Adrenal gland (tissue), 12 donors: ENCODE results near the gene CES1. TPM values are rescaled to one million over a fixed set of nuclear protein-coding genes. Genes with fewer than 3 reads are reported as not detected.

Experiments
- DNase-seq, 7 donors: peaks; one replicate each; pipeline ENCODE4 v3.0.0-alpha.2; 2019 to 2020
- H3K27ac ChIP-seq, 5 donors: fragments of 200-600 bp; sonication (generic) in 4 of 5; 1 replicate in 3 of 5; 2 replicates in 2 of 5; pipeline versions ENCODE4 v1.5.1 to v1.8.0; 2016 to 2020; ENCODE audit warnings: mild to moderate bottlenecking in 1 of 5
- H3K27me3 ChIP-seq: fragments of 200-600 bp; 2 replicates; pipeline ENCODE4 v1.8.0; 2021
- H3K36me3 ChIP-seq, 2 donors: fragments of 200-600 bp; replicated peaks in 1 of 2; 1 replicate in 1 of 2; 2 replicates in 1 of 2; pipeline versions ENCODE4 v1.5.1 to v1.8.0; 2018 to 2022
- H3K4me1 ChIP-seq, 2 donors: fragments of 200-600 bp; replicated peaks in 1 of 2; 1 replicate in 1 of 2; 2 replicates in 1 of 2; pipeline versions ENCODE4 v1.5.1 to v1.8.0; 2018 to 2021
- H3K4me3 ChIP-seq, 4 donors: fragments of 200-600 bp; sonication (generic) in 3 of 4; one replicate each; pipeline ENCODE4 v1.5.1; 2016 to 2018
- H3K9me3 ChIP-seq, 3 donors: fragments of 200-600 bp; sonication (generic) in 1 of 3; replicated peaks in 1 of 3; 1 replicate in 2 of 3; 2 replicates in 1 of 3; pipeline versions ENCODE4 v1.5.1 to v1.8.0; 2016 to 2021
- POLR2A ChIP-seq, 2 donors: fragments of 450-650 bp; IDR thresholded peaks; one replicate each; pipeline ENCODE4 v1.6.1; 2017; ENCODE audit warnings: antibody characterized with exemption in 2 of 2, mild to moderate bottlenecking in 2 of 2, moderate library complexity in 1 of 2
- whole genome bisulfite sequencing, 4 donors: extraction: QIAGEN DNeasy Blood & Tissue Kit in 2 of 4; methylation state at CpG; one replicate each; pipeline versions ENCODE4 v1.1.5 to v1.1.7; 2013 to 2017; 5-methylcytosine and 5-hydroxymethylcytosine counted together
- intact Hi-C, 2 donors: fragments of 100-400 bp; cut with DNase I; formaldehyde crosslinking; loops; one replicate each; pipeline versions ENCODE4 v1.14.1 to v1.15.0; 2022 to 2023
- polyA plus RNA-seq, 3 donors: library from polyadenylated mRNA; stranded (reverse); fragments of 200-250 nt in 2 of 3; fragments of 350-450 nt in 1 of 3; fragmentation: Illumina TruSeq in 1 of 3; extraction: RNeasy Lipid Tissue Mini Kit (QIAGEN cat#74804) in 1 of 3; gene quantifications; one replicate each; pipeline ENCODE4 v1.2.3, GENCODE V29; 2013 to 2014
- total RNA-seq, 9 donors: library from RNA; depleted of rRNA in 4 of 9; stranded (reverse); fragments of >200 nt in 4 of 9; fragments of 120-200 nt in 1 of 9; fragmentation: NEBNext Ultra II Directional in 1 of 9; extraction: Animal tissue kit (Norgen Biotek cat#: 25700) in 1 of 9; gene quantifications; one replicate each; pipeline versions ENCODE4 v1.1.0 to v1.2.4, GENCODE V29; 2013 to 2023
- TF ChIP-seq, protein P1 (sequence below), 6 experiments: fragments of 450-650 bp in 4 of 6; fragments of 200-600 bp in 2 of 6; sonication (generic) in 1 of 6; IDR thresholded peaks; 1 replicate in 5 of 6; 2 replicates in 1 of 6; pipeline versions ENCODE4 v1.5.1 to v1.8.0; 2016 to 2021; ENCODE audit warnings: antibody characterized with exemption in 6 of 6, mild to moderate bottlenecking in 2 of 6, moderate library complexity in 1 of 6
- donor health status: healthy with polysubstance abuse.
- donor health status: Bipolar disorder and iron deficiency.
- donor health status: DM: yes; HTN: yes; CAD: no.
- donor health status: DM: no; HTN: no; CAD: no.
- donor health status: DM: no; HTN: no; CAD: no.
- donor health status: DM: yes; HTN: yes; CAD: no.

Gene CES1
- total and polyA plus RNA-seq, 12 donors, result 0.11 to 103 (median 18.9) TPM

DNA sequence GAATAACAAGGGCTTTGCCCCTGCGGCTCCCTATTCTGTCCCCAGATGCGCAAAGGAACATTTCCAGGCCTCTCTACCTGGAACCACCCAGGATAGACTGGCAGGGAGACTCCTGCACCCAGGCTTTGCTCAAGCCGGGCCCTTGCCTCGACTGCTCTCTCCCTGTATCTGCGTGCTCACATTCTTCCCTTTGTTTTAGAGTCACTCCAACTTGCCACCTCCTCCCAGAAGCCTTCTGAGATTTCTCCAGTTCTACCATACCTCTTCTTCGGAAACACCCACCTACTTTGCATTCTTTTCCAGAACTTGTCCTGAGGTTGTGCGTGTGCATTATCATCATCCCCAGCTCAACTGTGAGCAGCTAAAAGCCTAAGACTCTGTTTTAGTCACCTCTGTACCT, 39.2 kb upstream of the CES1 start:
- no peak overlapping the region for H3K27ac ChIP-seq
- H3K4me1 ChIP-seq, result no peaks in the 10 kb centered on the region
- no peaks in the 10 kb centered on the region for H3K27me3 ChIP-seq
- DNase-seq, result no peak
- TF ChIP-seq POLR2A (IDR thresholded peaks at IDR 0.05), result no peak
- TF ChIP-seq, protein P1, sequence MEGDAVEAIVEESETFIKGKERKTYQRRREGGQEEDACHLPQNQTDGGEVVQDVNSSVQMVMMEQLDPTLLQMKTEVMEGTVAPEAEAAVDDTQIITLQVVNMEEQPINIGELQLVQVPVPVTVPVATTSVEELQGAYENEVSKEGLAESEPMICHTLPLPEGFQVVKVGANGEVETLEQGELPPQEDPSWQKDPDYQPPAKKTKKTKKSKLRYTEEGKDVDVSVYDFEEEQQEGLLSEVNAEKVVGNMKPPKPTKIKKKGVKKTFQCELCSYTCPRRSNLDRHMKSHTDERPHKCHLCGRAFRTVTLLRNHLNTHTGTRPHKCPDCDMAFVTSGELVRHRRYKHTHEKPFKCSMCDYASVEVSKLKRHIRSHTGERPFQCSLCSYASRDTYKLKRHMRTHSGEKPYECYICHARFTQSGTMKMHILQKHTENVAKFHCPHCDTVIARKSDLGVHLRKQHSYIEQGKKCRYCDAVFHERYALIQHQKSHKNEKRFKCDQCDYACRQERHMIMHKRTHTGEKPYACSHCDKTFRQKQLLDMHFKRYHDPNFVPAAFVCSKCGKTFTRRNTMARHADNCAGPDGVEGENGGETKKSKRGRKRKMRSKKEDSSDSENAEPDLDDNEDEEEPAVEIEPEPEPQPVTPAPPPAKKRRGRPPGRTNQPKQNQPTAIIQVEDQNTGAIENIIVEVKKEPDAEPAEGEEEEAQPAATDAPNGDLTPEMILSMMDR (IDR thresholded peaks at IDR 0.05), result no peak
- intact Hi-C loops, result no loop called here
- H3K9me3 ChIP-seq, result no peaks in the 10 kb centered on the region
- WGBS, 4 donors, result 74 to 80% (median 76%) methylated on average over 6 to 7 of the region's 7 CpGs
- H3K36me3 ChIP-seq, result no peaks in the 10 kb centered on the region
- H3K4me3 ChIP-seq, result no peak overlapping the region

DNA sequence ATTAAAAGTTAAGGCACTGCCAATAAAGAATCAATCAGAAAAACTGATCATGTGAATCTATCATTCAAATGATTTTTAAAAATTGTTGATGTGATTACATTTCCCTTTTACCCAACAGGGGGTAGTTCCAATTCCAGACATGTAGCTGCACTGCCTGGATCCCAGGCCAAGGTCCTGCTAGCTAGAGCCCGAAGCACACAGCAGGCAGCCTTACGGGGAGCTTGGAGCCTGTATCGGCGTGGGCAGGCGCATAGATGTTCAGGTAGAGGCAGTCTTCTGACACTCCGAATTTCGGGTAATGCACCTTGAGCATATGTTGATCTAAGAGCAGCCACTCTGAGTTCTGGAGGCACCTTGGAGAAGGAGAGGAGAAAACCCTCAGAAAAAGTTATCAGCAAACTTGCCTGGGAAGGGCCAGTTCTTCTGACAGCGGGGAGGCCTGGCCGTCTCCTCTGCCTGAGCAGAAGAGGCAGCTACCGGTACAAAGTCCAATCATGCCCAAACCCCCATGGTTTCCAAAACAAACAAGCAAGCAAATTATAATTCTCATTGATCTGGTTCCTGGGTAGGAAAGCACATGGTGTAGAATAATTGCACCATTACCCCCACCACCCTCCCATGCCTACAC, 38.6 kb upstream of the CES1 start:
- H3K4me3 ChIP-seq, result no peak overlapping the region
- no peak overlapping the region for H3K27ac ChIP-seq
- no peaks in the 10 kb centered on the region for H3K9me3 ChIP-seq
- intact Hi-C loops, result no loop called here
- no peaks in the 10 kb centered on the region for H3K27me3 ChIP-seq
- no peak for TF ChIP-seq POLR2A (IDR thresholded peaks at IDR 0.05)
- TF ChIP-seq, protein P1 (IDR thresholded peaks at IDR 0.05), result no peak
- no peak for DNase-seq
- 78 to 85% (median 80%) methylated on average over 10 of the region's 10 CpGs for WGBS, 4 donors
- no peaks in the 10 kb centered on the region for H3K4me1 ChIP-seq
- no peaks in the 10 kb centered on the region for H3K36me3 ChIP-seq

- WGBS, 4 donors, result 78 to 95% (median 78%) methylated on average over 5 to 7 of the region's 7 CpGs
- H3K4me1 ChIP-seq, result no peaks in the 10 kb centered on the region
- no peak overlapping the region for H3K27ac ChIP-seq
- DNase-seq, result no peak
- TF ChIP-seq POLR2A (IDR thresholded peaks at IDR 0.05), result no peak
- TF ChIP-seq, protein P1 (IDR thresholded peaks at IDR 0.05), result no peak
- H3K4me3 ChIP-seq, result no peak overlapping the region
- no peaks in the 10 kb centered on the region for H3K9me3 ChIP-seq
- H3K36me3 ChIP-seq, result no peaks in the 10 kb centered on the region
- H3K27me3 ChIP-seq, result no peaks in the 10 kb centered on the region
- intact Hi-C loops, result no loop called here
Observed at GRCh38 chr16:55868980-55869379, 36.1 kb upstream of the CES1 start.

- Histone ChIP-seq H3K36me3 (no peaks in the 10 kb centered on the region), H3K27me3 (no peaks in the 10 kb centered on the region), H3K9me3 (no peaks in the 10 kb centered on the region), H3K4me3 (no peak overlapping the region), H3K4me1 (no peaks in the 10 kb centered on the region), H3K27ac (no peak overlapping the region)
- 73 to 92% (median 83%) methylated on average over 2 of the region's 2 CpGs for WGBS, 4 donors
- intact Hi-C loops, result no loop called here
- TF ChIP-seq, protein P1 (IDR thresholded peaks at IDR 0.05), result no peak
- TF ChIP-seq POLR2A (IDR thresholded peaks at IDR 0.05), result no peak
- DNase-seq, result no peak
Observed at GRCh38 chr16:55868137-55868536, 35.2 kb upstream of the CES1 start.
